HG03139 (cell line): ENCODE measurements around the gene PUSL1.

Experiments used
- ATAC-seq: cut with Tn5 transposase; IDR thresholded peaks from one replicate; pipeline ENCODE4 v1.9.1; 2021; ENCODE audit not compliant: unreplicated experiment

PUSL1 gene

GRCh38 chr1:1279028-1279427 lies 29.4 kb upstream of the PUSL1 start:
- no peak for ATAC-seq

DNA sequence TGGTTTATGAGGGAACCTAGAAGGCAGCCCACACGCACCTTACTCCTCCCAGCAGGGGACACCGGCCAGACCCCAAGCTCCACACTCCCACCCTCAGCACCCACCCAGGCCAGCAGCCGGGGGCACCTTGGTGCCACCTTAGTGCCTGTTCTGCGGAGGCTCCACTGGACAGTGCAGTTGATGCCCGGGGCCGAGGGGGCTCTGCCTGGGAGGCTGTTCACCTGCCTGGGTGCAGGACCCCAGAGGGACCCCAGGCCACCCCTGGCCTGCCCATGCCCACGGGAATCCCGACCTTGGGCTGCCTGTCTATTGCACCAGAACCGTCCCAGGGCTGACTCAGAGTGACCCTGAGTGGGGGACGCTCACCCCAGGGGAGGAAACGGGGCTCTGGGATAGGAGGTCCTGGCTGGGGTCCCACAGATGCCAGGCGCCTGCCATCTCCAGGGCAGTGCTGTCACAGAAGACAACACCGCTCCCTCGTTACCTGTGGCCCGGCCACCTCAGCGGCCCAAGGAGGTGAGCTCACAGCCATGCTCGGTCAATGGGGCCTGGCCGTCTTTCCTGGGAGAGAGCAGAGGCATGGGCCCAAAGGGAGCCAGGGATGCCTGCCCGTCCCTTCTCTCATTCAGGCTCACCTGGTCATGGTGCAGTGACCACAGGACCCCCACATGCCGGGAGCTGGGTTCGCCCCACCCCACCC lies 27.5 kb upstream of the PUSL1 start:
- ATAC-seq, result no peak

- ATAC-seq, result no peak
Measured at GRCh38 chr1:1281533-1282321, 26.7 kb upstream of the PUSL1 start.

GRCh38 chr1:1282998-1283397 lies 25.4 kb upstream of the PUSL1 start:
- no peak for ATAC-seq

DNA sequence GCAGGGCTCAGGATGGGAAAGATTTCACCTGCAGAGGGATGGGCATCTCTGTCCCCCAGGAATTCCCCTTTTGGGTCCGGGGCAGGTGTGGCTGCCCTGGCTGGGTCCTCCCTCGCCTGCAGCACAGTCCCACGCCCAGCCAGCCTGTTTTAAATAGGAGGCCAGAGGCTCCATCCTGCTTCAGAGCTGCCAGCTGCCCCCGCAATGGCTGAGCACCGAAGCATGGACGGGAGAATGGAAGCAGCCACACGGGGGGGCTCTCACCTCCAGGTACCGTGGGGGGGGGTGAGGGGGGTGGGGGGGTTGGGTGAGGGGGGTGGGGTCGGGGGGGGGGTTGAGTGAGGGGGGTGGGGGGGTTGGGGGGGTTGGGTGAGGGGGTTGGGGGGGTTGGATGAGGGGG lies 24.6 kb upstream of the PUSL1 start:
- no peak for ATAC-seq

- ATAC-seq, result no peak
Measured at GRCh38 chr1:1284221-1285101, 23.9 kb upstream of the PUSL1 start.

- ATAC-seq, result no peak
Measured at GRCh38 chr1:1285102-1285571, 23.3 kb upstream of the PUSL1 start.

DNA sequence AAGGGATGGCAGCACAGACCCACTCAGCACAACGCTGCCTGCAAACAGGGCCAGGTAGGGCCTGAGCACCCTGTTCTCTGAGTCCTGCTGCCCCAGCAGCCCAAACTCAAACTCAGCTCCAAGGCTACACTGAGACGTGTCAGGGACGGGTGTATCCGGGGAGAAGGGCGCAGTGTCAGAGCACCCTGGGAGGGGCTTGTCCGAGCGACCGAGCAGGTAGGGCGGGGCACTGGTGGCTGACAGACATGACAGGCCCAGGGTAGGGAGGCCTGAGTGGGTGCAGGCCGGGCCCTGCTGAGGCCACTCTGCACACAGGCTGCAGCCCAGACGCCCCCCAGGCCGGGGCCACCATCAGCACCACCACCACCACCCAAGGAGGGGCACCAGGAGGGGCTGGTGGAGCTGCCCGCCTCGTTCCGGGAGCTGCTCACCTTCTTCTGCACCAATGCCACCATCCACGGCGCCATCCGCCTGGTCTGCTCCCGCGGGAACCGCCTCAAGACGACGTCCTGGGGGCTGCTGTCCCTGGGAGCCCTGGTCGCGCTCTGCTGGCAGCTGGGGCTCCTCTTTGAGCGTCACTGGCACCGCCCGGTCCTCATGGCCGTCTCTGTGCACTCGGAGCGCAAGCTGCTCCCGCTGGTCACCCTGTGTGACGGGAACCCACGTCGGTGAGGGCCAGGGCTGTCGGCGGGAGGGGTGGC lies 22.6 kb upstream of the PUSL1 start:
- no peak for ATAC-seq

- ATAC-seq, result no peak
Measured at GRCh38 chr1:1286313-1287261, 21.8 kb upstream of the PUSL1 start.

GRCh38 chr1:1287288-1288110 lies 20.9 kb upstream of the PUSL1 start:
- ATAC-seq, result no peak

- ATAC-seq, result no peak
Measured at GRCh38 chr1:1290238-1290731, 18.1 kb upstream of the PUSL1 start.

GRCh38 chr1:1291023-1291528 lies 17.3 kb upstream of the PUSL1 start:
- ATAC-seq, result no peak

DNA sequence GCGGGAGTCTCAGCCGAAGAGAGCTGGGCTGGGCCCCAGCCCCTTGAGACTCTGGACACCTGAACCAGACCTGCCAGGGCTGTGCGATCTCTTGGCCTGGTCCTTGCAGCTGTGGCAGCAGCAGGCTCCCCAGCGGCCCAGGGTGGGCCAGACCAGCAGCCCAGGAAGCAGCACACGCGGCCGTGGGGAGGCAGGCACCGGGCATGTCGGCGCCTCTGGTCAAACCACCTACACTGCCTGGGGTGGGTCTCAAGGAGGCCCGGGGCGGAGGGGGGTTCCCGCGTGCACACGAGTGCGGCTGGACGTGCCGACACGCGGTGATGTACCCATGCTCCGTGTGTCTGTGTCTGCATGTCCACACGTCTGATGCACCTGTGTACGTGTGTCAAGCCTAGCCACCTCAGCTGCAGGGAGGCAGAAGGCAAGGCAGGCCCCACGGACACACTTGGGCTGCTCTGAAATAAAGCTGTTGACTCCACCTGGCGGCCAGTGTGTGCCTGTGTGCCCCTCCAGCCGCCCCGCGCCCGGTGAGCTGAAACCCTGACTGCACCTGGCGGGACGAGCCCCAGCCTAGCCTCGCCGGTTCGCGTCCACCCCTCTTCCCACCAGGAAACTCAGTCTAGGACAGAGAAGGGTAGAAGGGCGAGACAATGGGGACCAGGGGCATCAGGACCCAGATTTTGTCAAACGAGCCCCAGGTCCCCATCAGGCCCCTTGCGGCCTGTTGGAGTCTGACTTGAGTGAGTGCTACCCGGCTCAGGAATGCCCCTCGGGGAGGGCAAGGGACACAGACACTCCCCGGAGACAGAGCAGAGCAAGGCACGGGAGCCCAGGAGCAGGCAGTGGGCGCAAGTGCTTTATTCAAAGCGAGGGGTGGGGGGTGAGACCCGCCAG lies 16.6 kb upstream of the PUSL1 start:
- ATAC-seq, result no peak

GRCh38 chr1:1292442-1292779 lies 16.0 kb upstream of the PUSL1 start:
- ATAC-seq, result no peak

GRCh38 chr1:1292851-1293250 lies 15.5 kb upstream of the PUSL1 start:
- no peak for ATAC-seq

DNA sequence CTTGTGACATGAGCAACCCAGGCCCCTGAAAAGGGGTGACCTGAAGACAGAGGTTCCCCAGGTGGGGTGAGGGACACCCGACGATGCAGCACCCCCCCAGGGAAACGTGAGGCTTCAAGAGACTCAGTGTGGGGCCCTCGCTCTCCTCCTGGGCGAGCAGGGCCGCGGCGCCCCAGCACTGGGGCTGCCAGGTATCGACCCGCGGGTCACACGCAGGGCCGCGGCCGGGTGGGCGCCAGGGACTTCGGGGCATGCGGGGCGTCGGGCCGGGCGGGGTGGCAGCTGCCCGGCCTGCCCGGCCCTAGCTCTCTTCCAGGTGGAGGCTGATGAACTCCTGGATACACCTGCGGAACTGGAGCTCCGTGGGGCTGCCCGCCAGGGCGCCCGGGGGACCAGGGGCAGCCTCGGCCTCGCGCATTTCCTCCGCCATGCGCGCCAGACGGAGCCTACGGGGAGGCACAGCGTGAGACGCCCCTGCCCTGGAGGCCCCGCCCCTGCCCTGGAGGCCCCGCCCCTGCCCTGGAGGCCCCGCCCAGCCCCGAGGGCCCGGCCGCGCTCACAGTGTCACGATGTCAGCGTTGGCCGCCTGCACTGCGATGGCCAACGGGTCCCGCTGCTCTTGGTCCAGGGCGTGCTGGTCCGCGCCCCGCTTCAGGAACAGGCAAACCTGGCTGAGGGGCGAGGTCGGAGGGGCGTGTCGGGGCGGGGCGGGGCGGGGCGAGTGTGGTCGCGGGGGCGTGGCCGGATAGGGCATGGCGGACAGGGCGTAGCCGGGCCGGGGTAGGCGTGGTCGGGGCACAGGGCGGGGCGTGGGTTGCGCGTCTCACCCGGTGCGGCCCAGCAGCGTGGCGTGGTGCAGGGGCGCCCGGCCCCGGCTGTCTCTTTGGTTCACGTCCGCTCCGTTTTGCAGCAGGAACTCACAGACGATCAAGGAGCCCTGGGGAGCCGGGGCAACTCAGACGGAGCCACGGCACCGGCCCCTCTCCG lies 14.8 kb upstream of the PUSL1 start:
- no peak for ATAC-seq
